ENCODE measurements around the gene CHD2.

Gene CHD2

DNA sequence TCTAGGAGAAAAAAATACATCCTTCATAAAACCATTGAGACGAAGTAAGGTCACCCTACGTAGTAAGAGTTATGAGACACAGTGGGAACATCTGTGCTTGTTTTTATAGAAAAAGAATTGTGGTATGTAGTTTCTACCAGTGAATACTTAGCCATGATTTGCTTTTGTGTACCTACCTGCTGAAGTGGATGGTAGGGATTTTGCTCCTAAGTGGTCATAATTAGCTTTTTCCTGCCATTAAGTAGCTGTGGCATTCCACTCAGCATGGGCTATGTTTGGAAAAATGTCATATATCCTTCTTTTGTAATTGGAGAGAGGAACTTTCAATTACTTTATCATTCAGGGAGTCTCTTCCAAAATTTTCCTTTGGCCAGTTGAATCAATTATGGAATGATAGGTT, 63.7 kb downstream of the CHD2 start:
- no peak for FAIRE-seq

DNA sequence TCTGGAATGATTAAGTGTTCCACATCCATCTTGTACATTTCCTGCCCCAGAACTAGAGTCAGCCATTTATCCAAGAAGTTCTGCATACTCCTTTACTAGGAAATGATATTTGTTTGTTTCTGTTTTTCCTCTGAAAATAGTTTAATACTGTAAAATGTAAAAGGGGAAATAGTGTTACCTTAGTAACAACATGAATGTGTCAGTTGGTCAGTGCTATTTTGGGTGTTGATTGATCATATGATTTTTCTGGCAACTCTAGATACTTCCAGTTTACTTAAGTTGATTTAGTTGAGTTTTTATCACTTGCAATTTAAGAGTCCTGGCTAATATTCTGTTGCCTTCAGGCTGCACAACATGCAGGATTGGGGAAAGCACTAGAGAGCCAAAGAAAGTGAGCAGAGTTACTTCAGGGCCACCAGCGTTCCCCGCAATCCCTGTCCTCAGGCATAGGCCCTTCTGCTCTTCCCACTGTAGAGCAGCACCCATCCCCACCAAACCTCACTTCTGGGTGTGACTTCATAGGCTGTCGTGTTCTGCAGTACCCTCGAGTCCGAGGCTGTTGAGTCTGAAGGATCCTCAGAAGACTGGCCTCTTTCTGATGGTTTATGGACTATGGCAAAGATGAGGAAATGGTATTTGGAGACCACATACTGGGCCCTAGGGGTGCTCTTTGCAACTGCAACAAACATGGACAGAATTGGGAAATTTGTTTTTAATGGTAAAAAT, 69.0 kb downstream of the CHD2 start:
- FAIRE-seq: no peak

DNA sequence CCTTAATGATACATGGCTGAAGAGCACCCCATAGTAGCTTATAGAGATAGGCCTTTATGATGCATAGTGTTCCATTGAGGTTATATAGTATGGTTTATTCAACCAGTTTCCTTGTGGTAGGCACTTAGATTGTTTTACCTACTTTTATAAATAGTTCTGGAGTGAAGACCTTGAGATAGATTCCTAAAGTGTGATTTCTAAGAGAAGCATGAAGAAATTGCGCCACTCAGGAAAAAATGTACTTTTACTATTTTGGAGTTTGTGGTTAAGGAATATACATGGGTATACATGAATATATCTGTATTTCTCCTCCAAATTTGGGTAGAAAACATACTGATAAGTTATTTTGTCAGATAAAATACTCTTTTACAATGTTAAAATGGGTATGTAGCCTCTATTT, 70.5 kb downstream of the CHD2 start:
- FAIRE-seq: no peak

DNA sequence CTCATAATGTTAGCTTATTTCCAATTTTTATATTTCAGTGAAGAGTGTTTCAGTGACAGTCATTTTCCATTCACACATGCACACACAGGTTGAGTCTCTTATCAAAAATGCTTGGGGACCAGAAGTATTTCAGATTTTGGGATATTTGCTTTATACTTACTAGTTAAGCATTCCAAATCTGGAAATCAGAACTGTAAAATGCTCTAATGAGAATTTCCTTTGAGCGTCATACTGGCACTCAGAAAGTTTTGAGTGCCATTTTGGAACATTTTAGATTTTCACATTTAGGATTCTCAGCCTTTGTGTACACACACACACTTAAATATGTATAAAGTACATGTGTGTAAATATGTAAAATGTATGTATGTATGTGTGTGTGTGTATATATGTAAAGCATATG, 71.0 kb downstream of the CHD2 start:
- no peak for FAIRE-seq

DNA sequence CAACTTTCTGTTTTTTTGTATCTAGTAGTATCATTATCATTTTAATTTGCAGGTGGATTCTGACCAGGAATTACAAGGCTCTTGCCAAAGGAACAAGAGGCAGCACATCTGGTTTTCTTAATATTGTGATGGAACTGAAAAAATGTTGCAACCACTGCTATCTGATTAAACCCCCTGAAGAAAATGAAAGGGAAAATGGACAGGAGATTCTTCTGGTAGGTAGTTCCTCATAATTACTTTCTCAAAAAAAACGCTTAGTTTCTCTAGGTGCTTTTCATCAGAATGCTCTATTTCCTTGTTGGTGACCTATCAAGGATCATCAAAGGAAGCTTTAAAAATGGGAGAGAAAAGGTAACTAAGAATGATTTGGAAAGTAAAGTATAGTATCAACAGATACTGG, 71.6 kb downstream of the CHD2 start:
- FAIRE-seq: no peak

DNA sequence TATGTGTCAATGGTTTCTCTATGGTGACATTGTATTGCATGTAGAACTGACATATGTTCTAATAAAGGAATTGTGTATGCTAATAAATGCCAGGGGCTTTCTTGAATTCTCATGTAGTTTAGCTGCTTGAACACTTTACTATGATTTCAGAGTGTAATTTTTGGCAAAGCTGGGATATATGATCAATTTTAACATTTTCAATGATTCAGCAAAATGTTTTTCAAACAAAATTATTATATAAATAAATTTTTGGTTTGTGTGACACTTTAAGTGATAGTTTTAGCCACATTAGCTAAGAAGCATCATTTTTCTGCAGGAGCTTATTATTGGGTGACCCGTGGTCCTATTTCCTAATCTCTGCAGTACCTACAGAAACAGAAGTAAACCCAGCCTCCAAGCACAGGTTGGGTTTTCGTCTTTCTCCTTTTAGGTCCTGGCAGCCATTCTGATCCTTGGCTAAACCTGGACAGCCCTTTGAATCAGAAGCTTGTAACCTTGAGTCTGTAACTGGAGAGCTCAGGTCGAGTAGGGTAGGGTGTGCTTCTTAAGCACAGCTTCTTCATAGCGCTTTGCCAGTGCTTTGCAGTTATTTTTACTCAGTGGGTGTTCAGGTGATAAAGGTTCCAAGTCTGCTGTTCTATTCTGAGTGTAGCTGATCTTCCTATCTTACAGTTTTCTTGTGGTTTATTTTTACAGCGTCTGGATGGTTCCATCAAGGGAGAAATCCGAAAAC, 74.2 kb downstream of the CHD2 start:
- FAIRE-seq: no peak

DNA sequence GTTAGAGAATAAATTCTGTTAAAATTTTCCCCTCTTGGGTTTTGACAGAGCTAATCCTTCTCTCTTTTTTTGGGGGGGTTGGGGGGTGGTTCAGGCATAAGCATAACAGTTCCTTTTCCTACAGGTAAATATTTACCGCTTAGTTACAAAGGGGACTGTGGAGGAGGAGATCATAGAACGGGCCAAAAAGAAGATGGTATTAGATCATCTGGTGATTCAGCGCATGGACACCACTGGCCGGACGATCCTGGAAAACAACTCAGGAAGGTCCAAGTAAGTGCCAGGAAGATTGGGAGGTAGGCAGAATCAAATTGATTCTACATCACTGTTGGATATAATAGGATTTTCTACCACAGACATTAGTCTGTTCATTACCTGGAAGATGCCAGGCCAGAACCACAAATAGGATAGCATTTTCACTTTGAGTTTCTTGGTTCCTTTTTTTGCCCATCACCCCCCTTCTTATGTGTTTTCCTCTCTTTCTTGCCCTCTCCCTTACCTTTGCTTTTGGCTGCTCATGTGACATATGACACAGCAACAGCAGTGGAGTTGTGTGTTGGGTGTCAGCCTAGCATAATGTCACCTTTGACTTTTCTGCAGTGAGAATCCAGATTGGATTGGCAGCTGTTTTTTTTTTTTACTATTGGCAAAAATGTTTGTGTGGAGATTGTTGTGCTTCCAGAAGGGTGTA, 79.0 kb downstream of the CHD2 start:
- no peak for FAIRE-seq

DNA sequence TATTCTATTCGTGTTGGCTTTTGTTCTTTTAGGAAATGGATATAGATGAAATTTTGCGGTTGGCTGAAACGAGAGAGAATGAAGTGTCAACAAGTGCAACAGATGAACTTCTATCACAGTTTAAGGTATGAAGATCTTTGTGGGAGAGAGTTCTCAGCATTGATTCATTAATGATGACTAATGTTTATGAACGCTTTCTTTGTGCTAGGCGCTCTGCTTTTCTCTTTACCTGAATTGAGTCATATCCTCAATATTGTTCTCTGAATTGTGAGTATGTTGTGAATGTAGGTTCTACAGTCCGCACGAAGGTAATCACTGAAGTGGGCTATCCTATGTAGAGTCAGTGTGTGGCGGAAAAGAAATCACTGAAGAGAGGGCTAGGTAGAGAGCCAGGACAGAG, 81.2 kb downstream of the CHD2 start:
- no peak for FAIRE-seq

DNA sequence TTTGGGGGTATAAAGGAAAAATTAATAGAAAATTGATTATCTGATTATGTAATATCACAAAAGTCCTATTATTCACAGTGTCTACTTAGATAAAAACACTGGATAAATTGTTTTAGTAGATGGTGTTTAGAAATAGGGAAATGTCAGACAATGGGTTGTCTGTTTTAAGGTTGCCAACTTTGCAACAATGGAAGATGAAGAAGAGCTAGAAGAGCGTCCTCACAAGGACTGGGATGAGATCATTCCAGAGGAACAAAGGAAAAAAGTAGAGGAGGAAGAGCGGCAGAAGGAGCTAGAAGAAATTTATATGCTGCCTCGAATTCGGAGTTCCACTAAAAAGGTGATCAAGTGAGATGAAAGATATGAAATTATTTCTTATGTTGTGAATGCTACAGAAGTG, 84.0 kb downstream of the CHD2 start:
- no peak for FAIRE-seq

DNA sequence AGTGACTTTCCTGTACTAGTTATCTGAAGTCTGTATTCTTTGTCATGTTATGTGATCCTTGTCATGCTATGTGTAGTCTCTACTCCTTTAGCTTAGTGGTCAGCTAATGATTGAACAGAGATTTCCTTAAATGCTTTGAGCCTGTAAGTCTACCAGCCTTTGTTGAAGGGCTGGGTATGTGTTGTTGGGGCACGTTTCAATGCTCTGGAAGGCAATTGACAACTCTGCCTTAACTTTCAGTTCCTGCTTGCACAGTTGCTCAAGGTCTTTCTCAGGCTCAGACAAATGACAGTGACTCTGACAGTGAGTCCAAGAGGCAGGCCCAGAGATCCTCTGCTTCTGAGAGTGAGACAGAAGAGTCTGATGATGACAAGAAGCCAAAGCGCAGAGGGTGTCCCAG, 89.3 kb downstream of the CHD2 start:
- FAIRE-seq: no peak

DNA sequence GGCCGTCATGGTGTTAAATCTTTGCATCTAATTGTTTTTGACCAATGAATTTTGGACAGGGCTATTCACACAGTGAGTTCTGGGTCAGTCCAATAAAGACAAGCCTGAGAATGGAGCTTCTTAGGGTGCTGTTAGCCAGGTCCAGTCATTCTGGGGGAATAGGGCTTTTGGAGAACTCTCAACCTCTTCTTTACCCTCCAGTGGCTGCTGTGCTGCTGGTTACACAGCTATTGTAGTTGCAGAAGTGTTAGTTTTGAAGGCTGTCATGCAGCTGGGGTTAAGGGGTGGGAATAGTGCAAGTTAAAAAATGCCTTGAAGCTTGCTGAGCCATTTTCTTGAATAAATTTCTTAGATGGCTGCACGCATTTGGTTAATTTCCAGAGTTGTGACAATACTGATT, 89.9 kb downstream of the CHD2 start:
- no peak for FAIRE-seq

DNA sequence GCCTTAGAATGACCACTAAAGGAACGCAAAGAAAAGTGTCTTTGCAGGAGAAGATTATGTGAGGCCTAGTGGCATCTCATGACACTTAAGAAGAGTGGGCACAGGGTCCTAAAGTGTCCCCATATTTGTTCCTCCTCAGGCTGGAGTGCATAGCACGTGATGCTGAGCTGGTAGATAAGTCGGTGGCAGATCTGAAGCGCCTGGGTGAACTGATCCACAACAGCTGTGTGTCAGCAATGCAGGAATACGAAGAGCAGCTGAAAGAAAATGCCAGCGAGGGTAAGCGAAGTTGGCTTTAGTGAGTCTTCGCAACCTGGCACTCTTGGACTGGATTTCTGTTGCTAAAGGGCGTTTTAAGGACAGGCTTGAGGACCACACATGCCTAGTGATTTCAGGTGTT, 92.6 kb downstream of the CHD2 start:
- no peak for FAIRE-seq

DNA sequence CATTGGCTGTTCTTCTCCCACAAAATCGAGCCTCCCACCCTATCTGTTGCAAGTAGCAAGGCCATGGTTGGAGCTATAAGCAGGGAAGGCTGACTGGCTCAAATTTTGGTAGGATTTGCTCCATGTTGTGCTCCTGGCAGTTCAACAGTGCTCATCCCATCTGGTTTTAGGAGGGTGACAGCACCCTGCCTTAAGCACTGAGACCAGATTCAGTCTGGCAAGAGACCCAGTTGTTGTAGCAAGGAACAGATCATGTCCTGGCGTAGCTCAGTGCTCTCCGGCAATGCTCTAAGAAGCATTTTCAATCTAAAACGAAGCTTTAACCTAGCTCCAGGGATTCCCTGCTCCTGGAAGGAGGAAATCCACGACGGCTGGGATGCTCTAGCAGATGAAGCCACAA, 97.7 kb downstream of the CHD2 start:
- FAIRE-seq: no peak

DNA sequence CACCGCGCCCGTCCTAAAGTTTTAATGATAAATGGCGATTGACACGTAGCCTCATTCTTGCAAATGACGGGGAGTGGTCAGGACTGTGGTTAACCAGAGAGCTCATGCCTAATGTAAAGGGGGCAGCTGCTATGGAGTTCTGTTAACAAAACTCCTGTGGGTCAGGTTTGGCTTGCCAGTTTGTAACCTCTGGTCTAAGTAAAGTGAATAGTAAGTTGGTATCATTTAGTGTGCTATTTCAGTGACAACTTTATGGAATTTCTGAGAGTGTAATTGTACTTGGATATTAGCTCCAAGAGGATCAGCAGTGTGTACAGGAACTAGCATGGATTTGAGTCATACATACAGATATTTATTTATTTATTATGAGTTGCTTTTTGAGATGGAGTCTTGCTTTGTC, 101.0 kb downstream of the CHD2 start:
- no peak for FAIRE-seq

DNA sequence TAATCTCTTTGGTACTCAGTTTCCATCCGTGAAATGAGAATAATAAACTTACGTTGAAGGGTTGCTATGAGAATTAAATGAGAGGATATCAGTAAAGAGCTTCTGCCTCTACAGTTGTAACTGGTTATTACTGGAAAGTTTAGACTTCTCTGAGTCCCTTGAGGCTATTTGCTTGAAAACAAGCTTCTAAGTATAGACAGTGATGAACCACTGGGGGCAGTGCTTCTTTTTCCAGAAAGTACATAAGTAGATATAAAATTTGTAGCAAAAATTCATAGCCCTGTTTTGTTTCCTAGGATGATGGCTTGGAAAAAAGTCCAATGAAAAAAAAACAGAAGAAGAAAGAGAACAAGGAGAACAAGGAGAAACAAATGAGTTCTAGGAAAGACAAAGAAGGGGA, 101.8 kb downstream of the CHD2 start:
- no peak for FAIRE-seq

DNA sequence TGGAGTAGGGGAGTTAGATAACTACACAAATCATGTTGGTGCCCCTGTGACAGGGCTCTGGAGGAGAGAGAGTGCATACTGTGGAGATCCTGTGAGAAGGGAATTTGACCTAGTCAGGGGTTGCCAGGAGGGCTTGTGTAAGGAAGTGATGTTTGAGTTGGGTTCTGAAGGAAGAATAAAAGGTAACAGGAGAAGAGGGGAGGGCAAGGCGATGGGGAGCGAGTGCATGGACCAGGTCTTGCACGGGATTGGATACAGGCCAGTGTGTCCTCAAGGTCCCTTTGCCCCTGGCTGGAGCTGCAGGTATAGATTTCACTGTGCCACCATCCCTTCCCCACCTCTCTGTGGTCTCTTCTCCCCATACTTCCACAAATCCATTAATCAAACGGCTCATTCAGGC, 105.0 kb downstream of the CHD2 start:
- no peak for FAIRE-seq

DNA sequence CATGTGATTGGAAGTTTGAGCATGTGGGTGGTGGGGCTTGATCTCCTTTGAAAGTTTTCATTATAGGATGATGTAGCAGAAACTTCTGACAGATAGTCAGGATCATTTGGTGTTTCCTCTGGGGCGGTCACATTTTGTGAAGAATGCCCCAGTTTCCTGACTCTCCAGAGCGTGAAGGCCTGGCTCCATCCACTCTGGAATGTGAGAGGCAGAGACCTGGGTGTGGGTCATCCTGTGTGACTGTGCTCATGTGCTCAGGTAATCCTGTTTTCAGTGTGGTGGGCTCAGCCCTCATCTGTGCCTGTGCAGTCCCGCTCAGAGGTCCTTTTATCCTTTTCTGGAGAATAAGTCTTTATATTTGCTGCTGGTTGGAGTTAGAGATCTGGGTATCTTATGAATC, 107.9 kb downstream of the CHD2 start:
- no peak for FAIRE-seq

DNA sequence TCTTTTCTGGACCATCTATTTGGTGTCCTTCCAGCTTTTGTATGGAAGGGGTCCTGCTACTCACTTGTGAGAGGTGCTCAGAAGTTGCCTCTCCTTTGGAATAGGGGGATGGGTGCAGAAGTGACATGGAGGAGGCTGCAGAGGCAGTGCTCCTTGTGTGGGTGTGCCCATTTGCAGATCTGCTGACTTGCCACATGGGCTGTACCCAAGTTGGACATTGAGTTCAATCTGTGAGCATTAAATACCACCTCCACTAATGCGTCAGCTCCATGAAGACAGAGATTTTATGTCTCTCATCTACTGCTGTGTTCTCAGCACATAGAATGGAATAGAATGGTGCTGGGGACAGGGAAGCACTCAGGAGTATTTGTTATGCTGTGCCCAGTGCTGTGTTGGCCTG, 112.7 kb downstream of the CHD2 start:
- FAIRE-seq: no peak

DNA sequence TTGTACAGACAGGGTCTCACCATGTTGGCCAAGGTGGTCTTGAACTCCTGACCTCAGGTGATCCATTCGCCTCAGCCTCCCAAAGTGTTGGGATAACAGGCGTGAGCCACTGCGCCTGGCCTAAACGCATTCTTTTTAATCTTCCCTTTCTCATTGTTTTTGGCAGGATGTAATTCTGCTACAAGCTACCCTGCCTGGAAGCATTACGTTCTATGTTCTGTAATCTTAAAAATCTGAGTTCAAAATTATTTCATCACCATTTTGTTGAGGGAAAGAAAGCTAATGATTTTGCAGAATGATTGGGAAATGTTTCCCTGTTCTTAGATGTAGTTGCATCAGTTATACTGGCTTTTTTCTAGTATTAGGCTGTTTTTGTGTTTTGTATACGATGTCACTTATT, 117.4 kb downstream of the CHD2 start:
- no peak for FAIRE-seq

DNA sequence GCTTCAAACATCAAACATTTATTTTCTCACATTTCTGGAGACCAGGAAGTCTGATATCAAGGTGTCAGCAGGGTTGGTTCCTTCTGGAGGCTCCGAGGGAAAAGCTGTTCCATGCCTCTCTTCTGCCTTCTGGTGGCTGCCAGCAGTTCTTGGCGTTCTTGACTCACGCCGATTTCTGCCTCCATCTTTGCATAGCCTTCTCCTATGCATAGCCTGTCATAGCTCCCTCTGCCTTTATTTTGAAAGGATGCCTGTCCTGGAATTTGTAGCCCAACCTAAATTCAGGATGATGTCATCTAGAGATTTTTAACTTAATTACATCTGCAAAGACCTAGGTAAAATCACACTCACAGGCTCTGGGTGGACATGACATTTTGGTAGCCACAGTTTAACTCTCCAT, 118.5 kb downstream of the CHD2 start:
- no peak for FAIRE-seq

DNA sequence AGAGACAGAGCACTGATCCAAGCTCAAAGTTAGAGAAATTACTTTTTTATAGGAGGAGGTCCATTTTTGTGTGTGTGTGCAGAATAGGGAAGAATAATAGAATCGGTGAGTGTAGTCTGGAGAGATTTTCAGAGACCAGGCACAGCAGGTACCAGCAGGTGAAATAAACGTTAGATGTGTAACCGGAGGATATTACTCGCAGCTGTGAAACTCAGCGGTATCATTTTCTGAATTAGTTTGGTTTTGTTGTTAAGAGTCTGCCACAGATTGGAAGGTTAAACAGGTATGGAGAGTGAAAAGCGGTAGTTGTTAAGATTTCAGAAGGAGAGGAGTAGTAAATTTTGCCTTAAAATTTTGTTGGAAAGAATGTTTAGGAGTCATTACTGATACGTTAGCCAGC, 119.0 kb downstream of the CHD2 start:
- FAIRE-seq: no peak

DNA sequence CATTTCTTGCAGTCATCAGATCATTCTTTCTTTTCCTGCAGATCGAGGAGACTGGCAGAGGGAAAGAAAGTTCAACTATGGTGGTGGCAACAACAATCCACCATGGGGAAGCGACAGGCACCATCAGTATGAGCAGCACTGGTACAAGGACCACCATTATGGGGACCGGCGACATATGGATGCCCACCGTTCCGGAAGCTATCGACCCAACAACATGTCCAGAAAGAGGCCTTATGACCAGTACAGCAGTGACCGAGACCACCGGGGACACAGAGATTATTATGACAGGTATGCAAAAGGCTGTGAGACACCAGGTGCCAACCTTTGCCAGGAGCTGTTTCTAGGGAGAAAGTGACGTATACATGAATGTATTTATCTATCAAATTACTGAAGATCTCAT, 119.8 kb downstream of the CHD2 start:
- no peak for FAIRE-seq

DNA sequence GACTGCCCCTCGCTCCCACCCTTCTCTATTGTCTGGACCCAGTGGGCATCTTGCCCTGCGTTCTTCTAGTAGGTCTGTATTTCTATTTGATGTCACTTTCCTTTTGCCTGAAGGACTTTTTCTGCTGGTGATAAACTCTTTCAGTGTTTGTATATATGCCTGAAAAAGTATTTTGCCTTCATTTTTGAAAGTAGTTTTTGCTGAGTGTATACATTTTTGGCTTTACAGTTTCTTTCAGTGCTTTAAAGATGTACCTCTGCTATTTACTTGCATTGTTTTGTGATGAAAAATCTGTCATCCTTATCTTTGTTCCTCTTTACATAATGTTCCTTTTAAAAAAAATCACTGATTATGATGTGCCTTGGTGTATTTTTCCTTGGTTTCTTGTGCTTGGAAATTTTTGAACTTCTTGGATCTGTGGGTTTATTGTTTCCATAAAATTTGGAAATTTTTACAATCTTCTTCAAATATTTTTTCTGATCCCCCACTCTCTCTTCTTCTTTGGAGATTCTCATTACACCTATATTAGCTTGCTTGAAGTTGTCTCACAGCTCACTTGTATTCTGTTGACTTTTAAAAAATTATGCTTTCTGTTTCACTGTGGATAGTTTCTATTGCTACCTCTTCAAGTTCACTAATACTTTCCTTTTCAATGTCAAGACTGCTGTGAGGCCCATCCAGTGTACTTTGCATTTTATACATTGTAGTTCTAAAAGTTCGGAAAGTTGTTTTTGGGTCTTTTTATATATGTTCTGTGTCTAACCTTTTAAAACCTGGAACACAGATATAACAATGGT, 121.0 kb downstream of the CHD2 start:
- no peak for FAIRE-seq

DNA sequence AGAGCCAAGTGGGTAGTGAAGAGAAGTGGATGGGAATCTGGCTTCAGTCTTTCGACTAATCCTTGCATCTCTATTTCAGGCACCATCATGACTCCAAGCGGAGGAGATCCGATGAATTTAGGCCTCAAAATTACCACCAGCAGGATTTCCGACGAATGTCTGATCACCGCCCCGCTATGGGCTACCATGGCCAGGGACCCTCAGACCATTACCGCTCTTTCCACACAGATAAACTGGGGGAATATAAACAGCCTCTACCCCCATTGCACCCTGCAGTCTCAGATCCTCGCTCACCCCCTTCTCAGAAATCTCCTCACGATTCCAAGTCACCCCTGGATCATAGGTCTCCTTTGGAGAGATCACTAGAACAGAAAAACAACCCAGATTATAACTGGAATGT, 124.2 kb downstream of the CHD2 start:
- no peak for FAIRE-seq
